GM12864 (cell line): ENCODE results near the gene EXOSC3.

Experiments used
- DNase-seq: peaks from one replicate; pipeline ENCODE4 v3.0.0-alpha.2; 2011; ENCODE audit warnings: low read depth
- H3K4me3 ChIP-seq: 2 replicates; pipeline ENCODE4 v1.5.1; 2011; ENCODE audit warnings: mild to moderate bottlenecking, low read depth, low read length, control low read depth
- TF ChIP-seq, protein P1 (sequence below): IDR thresholded peaks from 2 replicates; pipeline ENCODE4 v1.5.1; 2011; ENCODE audit warnings: low read depth, mild to moderate bottlenecking, moderate library complexity, low read length, control low read depth, inconsistent platforms; ENCODE audit errors: missing control alignments

Gene EXOSC3

GRCh38 chr9:37732086-37732741, 52.6 kb downstream of the EXOSC3 start:
- DNase-seq: no peak
- no peak overlapping the region for H3K4me3 ChIP-seq
- TF ChIP-seq, protein P1, sequence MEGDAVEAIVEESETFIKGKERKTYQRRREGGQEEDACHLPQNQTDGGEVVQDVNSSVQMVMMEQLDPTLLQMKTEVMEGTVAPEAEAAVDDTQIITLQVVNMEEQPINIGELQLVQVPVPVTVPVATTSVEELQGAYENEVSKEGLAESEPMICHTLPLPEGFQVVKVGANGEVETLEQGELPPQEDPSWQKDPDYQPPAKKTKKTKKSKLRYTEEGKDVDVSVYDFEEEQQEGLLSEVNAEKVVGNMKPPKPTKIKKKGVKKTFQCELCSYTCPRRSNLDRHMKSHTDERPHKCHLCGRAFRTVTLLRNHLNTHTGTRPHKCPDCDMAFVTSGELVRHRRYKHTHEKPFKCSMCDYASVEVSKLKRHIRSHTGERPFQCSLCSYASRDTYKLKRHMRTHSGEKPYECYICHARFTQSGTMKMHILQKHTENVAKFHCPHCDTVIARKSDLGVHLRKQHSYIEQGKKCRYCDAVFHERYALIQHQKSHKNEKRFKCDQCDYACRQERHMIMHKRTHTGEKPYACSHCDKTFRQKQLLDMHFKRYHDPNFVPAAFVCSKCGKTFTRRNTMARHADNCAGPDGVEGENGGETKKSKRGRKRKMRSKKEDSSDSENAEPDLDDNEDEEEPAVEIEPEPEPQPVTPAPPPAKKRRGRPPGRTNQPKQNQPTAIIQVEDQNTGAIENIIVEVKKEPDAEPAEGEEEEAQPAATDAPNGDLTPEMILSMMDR: no peak

GRCh38 chr9:37730839-37731238, 54.0 kb downstream of the EXOSC3 start:
- TF ChIP-seq, protein P1: no peak
- H3K4me3 ChIP-seq: no peak overlapping the region
- DNase-seq: no peak

GRCh38 chr9:37730256-37730655, 54.6 kb downstream of the EXOSC3 start:
- H3K4me3 ChIP-seq: no peak overlapping the region
- DNase-seq: no peak
- TF ChIP-seq, protein P1: no peak
